Left lobe of liver (tissue), 2 donors: ENCODE measurements around the gene CHST15. TPM values are rescaled to one million over a fixed set of nuclear protein-coding genes. Genes with fewer than 3 reads are reported as not detected.

Experiments
- ATAC-seq: fragments of 200-7000 bp; cut with Tn5 transposase; one replicate; pipeline ENCODE4 v1.9.1; 2020; ENCODE audit warnings: mild to moderate bottlenecking, moderate library complexity
- DNase-seq: peaks from one replicate; pipeline ENCODE4 v3.0.0-alpha.2; 2020; ENCODE audit warnings: low spot score
- total RNA-seq: library from RNA; stranded (reverse); gene quantifications from one replicate; pipeline ENCODE4 v1.2.1, GENCODE V29; 2021
- donor health status: DM: no; HTN: no; CAD: no; lungs with moderate emphysema.
- donor health status: DM: no; HTN: yes; CAD: no.

CHST15 gene, protein sequence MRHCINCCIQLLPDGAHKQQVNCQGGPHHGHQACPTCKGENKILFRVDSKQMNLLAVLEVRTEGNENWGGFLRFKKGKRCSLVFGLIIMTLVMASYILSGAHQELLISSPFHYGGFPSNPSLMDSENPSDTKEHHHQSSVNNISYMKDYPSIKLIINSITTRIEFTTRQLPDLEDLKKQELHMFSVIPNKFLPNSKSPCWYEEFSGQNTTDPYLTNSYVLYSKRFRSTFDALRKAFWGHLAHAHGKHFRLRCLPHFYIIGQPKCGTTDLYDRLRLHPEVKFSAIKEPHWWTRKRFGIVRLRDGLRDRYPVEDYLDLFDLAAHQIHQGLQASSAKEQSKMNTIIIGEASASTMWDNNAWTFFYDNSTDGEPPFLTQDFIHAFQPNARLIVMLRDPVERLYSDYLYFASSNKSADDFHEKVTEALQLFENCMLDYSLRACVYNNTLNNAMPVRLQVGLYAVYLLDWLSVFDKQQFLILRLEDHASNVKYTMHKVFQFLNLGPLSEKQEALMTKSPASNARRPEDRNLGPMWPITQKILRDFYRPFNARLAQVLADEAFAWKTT
- 12.8 TPM for total RNA-seq

DNA sequence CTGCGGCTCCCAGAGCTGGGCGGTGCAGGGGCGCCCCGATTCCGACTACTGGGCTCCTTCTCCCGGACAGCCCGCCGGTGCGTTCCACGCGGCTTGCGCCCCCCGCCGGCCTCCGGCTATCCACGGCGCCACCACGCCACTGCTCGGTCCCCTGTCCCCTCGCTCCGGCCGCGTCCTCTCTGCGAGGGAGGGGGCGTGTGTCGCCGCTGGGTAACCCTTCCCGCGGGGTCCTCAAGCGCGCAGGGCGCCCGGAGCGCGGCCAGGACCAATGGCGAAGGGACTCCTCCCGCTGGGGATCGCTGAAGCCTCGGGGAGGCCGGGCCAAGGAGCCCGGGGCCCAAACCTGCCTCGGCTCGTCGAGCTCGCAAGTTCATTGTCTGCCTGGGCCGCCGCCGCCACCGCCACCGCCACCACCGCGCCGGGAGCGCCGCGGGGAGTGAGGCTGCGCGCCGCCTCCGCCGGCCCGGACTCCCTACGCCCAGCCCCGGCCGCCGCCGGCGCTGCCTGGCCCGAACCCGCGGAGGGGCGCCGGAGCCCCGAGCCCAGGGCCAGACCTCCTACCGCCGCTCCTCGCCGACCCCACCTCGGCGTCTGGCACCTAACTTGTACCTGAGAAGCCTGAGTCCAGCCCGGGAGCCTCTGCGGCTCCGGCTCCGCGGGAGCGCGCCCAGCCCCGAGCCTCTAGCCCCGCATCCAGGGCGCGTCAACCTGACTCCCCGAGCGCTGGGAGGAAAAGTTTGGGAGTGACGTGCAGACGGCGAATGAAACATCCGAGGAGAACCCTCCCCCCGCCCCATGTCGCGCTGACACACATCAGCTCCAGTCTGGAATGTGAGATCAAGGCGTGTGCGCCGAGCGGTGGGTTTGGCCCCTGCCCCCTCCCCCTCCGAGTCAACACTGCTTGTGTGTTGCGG lies at the start of gene CHST15:
Gene CHST15, minus strand, starts transcription at position 739 of the 914 bp plus-strand sequence. CDS start 47,386 bp downstream, outside the sequence.
- ATAC-seq (peak; percentile 49), DNase-seq (peak; percentile 63)

DNA sequence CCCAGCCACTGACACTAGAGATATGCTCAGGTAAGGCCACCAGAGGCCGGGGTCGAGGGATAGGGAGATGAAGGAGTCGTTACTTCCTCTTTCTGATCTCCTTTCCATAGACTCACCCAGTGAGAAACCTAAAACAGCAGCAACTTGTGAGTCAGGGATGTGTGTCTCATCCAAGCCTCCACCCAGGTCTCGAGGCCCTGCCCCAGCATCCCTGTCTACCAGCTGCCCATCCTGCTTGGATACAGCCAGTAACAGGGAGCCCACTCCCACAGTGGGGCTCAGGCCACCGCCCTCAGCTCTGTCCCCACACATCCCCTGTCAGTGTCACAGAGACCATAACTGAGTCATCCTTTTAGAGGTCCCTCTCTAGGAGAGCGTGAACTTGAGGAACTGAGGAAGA lies 49.6 kb upstream of the CHST15 start:
- no peak for ATAC-seq
- no peak for DNase-seq

DNA sequence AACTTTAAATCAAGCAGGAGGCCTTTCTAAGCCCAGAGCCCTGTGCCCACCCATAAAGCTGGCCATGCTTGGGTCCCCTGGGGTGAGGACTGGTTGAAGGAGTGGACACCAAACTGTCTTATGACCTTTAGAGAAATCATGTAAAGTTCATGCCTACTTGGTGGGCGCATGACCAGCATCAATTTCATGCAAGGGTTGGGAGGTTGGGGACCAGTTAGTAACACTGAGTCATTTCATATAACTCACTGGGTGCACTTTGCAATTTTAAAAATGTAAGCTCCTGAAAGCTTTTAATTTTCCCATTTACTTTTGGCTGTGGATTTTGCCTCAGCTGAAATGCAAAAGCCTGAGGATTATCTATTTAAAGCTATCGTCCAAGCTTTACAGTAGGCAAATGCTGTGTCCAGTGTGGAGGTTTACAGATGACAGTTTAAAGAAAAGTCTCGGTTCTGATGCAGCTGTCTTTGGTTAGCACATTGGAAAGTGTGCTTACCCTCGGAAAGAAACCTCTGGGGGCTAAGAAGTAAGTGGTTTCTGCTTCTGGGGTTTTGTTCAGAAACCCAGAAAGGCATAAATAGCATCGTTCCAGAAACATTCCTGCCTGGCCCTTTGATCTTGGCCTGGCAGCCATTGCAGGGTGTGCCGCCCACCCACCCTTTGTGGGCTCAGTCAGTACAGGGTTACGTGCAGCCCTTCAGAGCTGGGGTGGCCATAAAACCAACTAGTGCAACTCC lies 48.8 kb upstream of the CHST15 start:
- DNase-seq = no peak
- ATAC-seq = no peak

DNA sequence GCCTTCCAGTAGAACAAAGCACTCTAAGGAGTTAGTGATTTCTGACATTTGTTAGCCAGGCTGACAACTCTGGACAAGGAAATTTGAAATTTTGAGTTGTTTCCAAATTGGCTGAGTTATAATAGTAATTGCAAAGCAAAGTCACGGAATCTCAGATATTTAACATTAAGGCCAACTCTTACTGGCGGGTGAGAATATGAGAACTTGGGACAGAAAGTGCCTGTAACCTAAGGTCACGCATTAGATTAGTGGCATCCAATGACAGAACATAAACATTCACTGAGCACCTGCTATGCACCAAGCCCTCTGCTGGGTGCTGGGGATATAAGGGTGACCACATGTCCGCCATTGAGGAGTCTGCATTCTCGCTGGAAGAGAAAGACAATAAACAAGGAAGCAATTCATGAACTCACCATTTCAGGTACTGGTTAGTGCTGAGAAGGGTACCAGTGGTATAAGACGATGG lies 45.5 kb upstream of the CHST15 start:
- ATAC-seq = no peak
- no peak for DNase-seq

DNA sequence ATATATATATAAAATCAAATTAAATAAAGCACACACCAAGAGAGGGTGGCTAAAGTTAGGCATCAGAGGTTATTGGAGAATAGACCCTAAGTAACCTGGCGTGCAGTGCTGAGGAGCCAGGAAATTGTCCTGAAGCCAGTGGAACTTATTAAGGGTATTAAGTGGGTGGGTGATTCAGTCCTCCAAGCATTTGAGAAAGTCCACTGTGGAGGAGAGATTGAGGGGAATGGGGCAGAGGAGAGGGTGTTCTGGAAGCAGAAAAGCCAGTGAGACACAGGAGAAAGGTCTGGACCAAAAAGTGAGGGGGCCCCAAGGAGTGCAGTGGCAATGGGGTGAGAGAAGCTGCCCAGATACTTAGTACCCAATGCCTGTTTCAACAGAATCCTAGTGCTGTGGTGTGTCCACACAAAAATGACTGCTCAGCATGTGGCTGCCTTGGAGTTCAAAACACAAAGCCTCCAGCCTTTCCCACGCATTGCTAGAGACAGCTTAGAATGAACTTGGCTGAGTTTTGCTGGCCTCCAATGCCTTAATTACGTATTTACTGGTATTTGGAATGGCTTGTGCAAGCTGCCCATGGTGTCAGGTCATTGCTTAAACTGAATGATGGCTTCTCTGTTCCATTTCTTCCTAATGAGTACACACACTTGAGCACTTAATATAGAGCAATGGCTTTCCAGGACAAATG lies 44.9 kb upstream of the CHST15 start:
- DNase-seq (no peak), ATAC-seq (peak; percentile 30)

DNA sequence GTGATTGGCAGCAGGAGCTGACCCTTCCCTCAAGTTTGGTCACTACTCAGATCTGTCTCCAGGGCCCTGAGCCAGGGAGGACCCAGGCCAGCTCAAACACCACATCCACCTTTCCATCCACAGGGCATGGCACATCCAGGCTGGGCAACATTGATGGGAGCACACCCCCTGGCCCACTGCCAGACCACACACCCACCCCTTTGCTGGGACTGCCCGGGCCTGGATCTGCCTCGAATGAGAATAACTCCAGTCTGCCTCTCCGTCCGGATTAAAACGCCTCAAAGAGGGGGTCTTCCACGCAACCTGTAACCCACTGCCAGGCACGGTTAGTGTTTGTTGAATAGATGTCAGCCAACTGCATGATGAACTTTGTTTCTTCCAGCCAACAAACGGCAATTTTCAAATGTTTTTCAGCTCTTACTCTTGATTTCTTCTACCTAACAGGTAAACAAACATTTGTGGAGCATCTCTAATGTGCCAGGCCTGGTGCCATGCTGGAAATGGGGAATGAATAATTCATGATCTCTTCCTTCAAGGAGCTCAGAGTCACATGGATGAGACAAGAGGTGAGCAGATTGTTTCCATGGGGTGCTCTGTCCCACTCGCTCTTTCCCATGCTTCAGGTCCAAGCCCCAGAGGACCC lies 41.0 kb upstream of the CHST15 start:
- no peak for DNase-seq
- no peak for ATAC-seq

DNA sequence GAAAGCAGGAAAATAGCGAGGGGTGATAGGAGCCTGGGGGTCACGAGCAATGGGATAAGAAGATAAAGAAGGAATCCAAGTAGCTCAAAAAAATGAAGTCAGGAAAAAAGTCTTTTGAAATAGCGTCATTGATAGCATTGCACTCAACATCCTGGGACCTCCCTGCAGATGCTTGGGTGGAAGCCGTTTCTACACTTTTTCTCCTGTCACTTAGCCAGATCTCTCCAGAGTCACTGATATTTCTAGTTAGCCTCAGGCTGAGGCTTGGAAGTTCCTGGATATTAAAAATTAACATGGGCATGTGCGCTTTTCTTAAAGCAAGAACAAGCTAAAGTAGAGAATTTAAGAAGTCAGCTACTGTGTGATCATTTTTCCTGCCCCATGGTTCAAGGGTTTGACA lies 39.5 kb upstream of the CHST15 start:
- no peak for ATAC-seq
- DNase-seq = no peak

DNA sequence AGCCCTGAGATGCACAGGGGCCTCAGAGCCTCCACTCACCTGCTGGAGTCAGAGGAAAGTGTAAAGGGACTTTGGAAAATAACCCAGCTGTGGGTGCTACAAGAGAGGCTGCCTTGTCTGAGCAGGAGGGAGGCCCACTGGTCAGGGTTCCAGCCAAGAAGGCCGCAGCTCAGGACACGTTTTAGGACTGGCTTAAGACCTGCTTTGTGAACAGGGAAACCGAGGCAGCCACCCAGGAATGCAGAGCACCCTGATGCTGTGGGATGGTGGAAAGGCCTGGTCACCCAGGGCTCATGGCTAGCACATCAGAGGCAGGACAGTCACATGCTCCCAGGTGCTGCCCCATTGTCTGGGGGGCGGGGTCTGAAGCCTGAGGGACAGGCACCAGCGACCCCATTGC lies 38.9 kb upstream of the CHST15 start:
- ATAC-seq (no peak), DNase-seq (no peak)

DNA sequence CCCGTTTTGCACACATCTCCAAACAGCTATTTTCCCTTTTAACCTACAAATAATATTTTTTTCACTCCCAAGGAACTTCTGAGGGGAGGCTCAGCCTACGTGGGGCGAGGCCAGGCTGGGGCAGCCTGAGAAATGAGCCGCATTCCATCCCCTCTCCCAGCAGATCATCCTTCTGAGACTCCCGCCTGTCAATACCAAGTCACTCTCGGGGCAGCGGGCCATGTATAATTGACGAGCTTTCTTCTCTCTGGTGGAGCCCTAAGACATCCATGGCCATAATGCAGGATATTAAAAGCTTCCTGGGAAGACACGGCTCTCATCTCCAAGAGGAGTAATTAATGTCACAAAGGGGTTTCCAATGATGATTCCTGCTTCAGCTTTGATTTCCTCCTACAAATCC lies 37.8 kb upstream of the CHST15 start:
- ATAC-seq (no peak), DNase-seq (no peak)

DNA sequence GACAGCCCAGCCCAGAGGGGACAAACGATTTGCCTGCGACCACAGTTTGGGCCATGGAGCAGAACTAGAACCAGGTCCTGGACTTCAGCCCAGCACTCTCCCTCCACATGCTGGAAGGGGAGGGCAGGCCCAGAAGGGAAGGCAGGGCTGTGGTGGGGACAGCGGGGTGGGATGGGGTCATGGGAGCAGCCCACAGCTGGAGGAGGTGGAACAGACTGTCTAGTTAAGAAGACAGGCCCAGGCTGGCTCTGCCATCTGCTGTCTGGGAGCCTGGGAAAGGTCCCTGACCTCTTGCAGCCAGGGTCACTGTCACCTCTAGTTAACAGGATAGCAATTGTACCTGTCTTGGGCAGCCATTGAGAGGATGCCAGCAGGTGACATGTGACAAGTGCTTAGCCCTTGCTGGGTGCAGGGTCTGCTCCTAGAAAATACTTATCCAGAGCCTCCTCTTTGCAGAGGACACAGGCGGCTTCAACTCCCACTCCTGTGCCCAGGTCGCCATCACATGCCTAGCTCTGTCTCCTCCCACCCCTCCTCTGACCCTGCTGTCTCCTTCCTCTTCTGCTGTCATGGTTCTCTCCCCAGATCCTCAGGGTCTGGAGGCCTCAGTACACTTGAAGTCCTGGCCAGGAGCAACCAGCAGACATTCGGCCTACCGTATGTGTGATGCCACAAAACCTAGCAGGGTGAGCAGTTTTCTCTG lies 37.0 kb upstream of the CHST15 start:
- DNase-seq = no peak
- ATAC-seq = no peak

DNA sequence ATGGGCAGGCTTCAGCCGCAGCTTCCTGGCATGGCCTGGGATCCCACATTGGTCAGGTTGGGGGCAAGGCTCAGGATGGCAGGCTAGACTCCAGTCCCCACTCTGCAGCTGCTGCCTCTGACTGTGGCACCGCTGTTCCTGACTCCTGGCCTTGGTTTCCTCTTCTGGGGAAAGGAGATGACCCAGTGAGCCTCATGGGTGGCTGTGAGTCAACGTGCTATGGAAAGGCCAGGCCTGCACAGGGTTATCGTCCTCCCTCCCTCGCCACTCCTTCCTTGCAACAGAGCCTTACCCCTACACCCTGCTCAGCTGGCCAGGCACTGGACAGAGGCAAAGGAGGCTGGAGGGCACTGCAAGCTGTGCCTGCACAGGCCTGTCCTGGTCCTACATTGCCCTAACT lies 36.1 kb upstream of the CHST15 start:
- ATAC-seq (peak; percentile 7), DNase-seq (no peak)

DNA sequence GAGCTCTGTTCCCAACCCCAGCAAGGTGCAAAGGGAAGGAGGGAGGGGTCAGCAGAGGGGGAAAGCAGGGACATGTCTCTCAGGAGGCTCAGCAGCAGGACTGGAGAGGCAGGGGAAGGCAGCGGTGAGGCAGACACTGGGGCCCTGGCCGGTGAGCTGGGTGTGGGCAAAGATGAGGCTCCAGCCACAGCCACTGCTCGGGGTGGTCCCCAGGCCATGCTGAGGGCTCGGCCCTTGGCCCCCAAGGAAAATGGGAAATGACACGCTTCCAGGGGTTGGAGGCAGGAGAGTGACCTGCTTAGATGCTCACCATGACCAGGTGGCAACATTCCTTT lies 35.4 kb upstream of the CHST15 start:
- no peak for DNase-seq
- no peak for ATAC-seq

DNA sequence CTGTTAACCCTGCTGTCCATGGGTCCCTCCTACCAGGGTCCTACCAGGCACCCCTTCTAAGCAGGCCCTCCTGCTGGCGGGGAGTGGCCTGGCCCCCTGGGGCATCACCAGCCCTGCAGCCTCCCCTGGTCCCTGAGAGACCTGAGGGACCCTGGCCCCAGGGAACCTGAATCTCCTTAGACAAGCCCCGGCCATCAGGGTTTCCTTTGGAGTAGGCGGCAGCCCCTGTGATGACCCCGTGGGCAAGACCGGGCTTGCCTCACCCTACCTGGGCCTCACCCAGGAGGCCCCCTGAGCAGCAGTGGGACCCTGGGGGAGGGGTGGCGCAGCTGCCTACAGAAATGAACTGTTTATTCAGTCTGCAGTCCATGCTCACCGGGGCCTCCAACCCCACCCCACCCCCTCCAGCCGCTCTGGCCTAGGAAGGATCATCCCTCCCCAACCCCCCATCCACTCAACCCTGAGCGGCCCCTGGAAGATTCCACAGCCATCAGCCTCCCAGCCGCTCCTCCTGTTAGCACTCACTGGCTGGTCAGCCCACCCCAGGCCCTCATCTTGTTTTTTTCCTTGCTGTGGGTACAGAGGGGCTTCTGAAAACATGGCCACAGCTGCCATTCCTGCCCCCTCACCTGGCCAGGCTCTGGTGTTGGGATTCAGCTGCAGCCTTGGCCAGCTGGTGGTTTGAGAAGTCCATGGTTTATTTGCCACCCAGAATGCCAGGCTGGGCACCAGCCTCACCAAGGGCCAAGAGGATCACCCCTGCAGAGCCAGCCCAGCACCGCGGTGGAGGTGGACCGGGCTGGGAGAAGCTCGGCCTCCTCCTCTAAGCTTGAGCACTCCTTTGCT lies 34.8 kb upstream of the CHST15 start:
- DNase-seq = no peak
- ATAC-seq = no peak

DNA sequence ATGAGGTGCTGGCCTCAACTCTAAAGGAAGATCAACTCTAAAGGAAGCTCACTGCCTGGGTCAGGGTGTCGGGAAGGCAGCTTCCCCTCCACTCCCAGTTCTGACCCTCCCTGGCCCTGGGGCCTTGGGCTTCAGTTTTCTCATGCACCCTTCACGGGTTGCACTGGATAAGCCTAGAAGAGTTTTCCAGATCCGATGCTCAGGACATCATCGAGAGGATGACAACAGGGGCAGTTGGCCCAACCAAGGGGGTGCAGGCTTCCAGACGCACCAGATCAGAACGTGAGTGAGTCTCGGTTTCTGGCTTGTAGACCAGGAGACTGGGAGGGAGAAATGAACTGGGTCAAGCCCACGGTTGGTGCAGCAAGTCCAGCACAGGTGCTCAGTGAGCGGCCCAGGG lies 34.2 kb upstream of the CHST15 start:
- no peak for ATAC-seq
- DNase-seq = no peak

DNA sequence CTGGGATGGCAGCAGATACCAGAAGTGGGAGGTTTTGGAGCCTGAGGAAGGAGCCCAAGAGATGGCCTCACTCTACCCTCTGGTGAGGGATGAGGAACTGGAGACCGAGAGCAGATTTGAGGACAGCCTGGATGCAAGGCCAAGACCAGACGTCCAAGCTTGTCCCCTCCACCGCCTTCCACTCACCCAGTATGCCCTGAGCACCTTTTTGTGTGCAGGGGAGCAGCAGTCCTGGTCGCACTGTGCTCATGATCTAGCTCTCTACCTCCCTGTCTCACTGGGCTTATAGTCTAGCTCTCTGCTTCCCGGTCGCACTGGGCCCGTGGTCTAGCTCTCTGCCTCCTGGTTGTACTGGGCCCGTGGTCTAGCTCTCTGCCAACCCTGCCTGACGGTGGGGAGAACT lies 33.6 kb upstream of the CHST15 start:
- DNase-seq (no peak), ATAC-seq (no peak)

DNA sequence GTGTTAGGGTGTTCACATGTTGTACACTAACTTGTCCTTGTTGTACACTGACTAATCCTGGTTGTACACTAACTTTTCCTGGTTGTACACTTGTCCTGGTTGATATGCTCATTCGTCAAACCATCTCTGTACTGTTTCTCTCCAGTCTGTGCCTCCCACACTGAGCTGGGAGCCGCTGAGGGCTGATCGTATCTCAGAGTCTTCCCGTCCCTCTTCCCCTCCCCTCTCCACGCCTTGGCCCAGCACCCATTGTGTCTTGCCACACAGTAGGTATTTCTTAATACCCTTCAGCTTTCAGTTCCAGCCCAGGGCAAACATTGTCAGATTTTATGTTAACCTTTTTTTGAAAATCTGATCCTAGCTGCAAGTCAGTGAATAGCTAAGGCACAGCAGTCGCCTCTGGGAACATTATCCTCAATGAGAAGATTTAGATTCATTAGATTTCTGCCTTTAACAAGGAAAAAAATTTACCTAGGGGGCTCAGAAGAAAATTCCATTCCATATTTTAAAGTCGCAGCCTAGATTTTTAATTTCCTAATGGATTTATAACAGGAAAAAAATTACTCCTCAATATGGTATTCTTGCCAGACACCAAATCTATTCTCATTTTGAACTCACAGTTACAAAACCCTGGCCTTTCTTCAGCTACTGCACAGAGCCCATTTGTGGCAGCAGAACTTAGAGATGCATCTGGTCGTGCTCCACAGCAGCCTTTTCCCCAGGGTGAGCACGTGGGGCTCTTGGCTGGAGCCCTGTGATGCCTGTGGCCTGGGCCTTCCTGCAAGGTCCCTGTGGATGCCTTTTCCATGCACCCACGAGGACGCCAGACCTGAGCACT lies 33.0 kb upstream of the CHST15 start:
- peak; percentile 19 for ATAC-seq
- no peak for DNase-seq

DNA sequence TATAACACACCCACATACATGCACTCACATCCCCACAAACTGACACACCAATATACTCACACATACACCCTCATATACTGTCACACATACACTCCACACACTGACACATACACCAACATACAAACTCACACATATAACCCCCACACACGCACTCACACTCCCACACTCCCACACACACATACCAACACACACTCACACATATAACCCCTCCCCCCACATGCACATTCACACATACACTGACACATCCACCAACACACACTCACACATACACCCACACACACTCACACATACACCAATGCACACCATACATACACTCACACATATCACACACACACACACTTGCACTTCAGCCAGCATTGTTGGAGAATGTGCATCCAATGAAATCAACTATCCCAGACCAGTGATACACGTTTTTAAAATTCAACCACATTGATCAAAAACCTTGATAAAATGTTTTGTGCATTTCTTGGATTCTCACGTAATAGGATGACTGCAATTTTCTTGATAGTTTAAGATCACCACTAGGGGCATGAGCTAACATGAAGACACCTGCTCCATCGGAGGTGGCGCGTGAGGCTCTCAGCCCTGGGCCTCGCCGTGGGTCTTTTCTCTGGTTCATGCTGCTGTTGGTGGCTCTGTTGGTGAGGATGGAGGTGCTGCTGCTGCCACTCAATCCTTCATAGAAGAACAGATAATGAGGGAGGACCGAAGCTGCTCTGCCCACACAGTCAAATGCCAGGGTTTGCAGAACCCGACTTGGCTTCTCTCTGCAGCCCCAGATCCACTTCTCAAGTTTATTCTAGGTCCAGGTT lies 32.1 kb upstream of the CHST15 start:
- ATAC-seq = peak; percentile 34
- DNase-seq = no peak
